Thymus (tissue), 11 donors: ENCODE data around the gene MXRA7. TPM values are rescaled to one million over a fixed set of nuclear protein-coding genes. Genes with fewer than 3 reads are reported as not detected.

Source experiments
- DNase-seq, 9 donors: peaks; one replicate each; pipeline ENCODE4 v3.0.0-alpha.2; 2013; ENCODE audit warnings: low spot score in 9 of 9, low read depth in 6 of 9, missing footprints in 1 of 9
- H3K27ac ChIP-seq, 2 donors: one replicate each; pipeline ENCODE4 v1.5.1; 2013; ENCODE audit warnings: control low read depth in 1 of 2, low read depth in 1 of 2, low read length in 1 of 2, mild to moderate bottlenecking in 1 of 2, moderate library complexity in 1 of 2
- H3K27me3 ChIP-seq, 2 donors: one replicate each; pipeline ENCODE4 v1.5.1; 2013; ENCODE audit warnings: low read length in 1 of 2; ENCODE audit not compliant: control insufficient read depth in 2 of 2, insufficient read depth in 1 of 2
- H3K36me3 ChIP-seq, 2 donors: one replicate each; pipeline ENCODE4 v1.5.1; 2013; ENCODE audit warnings: low read length in 1 of 2, mild to moderate bottlenecking in 1 of 2, moderate library complexity in 1 of 2; ENCODE audit not compliant: control insufficient read depth in 2 of 2, insufficient read depth in 2 of 2
- H3K4me1 ChIP-seq, 2 donors: one replicate each; pipeline ENCODE4 v1.5.1; 2013; ENCODE audit warnings: low read length in 2 of 2; ENCODE audit not compliant: control insufficient read depth in 2 of 2, insufficient read depth in 2 of 2
- H3K4me3 ChIP-seq, 2 donors: one replicate each; pipeline ENCODE4 v1.5.1; 2013; ENCODE audit warnings: low read length in 2 of 2, control low read depth in 1 of 2, mild to moderate bottlenecking in 1 of 2
- H3K9me3 ChIP-seq, 2 donors: one replicate each; pipeline ENCODE4 v1.5.1; 2013; ENCODE audit warnings: low read length in 1 of 2, mild to moderate bottlenecking in 1 of 2; ENCODE audit not compliant: control insufficient read depth in 2 of 2, insufficient read depth in 1 of 2
- WGBS: extraction: QIAGEN DNeasy Blood & Tissue Kit; methylation state at CpG from one replicate; pipeline ENCODE4 v1.1.7; 2013; 5-methylcytosine and 5-hydroxymethylcytosine counted together
- polyA plus RNA-seq: library from polyadenylated mRNA; stranded (reverse); fragments of 200-250 nt; gene quantifications from one replicate; pipeline ENCODE4 v1.2.3, GENCODE V29; 2013
- total RNA-seq: library from RNA; stranded (reverse); fragments of 120-200 nt; gene quantifications from one replicate; pipeline ENCODE4 v1.2.4, GENCODE V29; 2013
- donor health status: healthy.

MXRA7 gene
- total and polyA plus RNA-seq, 2 donors, result 24.6 to 47.1 TPM

DNA sequence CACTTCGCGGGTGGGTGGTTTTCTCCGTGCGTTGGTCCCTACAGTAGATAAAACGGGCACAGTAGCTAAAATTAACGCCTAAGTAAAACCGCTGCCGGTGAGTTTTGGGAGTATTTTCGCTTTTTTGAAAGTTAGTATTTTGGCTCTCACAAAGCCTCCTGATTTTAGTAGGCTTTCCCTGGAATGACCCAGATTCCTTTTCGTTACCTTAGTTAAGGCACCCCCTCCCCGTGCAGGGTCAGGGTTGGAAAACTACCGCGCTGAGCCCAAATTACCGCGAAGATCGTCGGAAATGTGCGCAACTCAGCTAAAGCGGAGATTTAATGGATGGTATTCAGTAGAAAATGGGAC, 38.9 kb downstream of the MXRA7 start:
- WGBS, result under 1% methylated on average over 19 of the region's 19 CpGs
- Histone ChIP-seq H3K27ac (peak overlapping the region; percentile 99 to 100), H3K36me3 (no peaks in the 10 kb centered on the region), H3K4me3 (peak overlapping the region; percentile 83 to 97), H3K9me3 (peaks cover 0 to 2% of the 10 kb centered on the region in 2 donors), H3K4me1 (peaks cover 33 to 53% of the 10 kb centered on the region in 2 donors), H3K27me3 (no peaks in the 10 kb centered on the region)
- DNase-seq, result no peak

DNA sequence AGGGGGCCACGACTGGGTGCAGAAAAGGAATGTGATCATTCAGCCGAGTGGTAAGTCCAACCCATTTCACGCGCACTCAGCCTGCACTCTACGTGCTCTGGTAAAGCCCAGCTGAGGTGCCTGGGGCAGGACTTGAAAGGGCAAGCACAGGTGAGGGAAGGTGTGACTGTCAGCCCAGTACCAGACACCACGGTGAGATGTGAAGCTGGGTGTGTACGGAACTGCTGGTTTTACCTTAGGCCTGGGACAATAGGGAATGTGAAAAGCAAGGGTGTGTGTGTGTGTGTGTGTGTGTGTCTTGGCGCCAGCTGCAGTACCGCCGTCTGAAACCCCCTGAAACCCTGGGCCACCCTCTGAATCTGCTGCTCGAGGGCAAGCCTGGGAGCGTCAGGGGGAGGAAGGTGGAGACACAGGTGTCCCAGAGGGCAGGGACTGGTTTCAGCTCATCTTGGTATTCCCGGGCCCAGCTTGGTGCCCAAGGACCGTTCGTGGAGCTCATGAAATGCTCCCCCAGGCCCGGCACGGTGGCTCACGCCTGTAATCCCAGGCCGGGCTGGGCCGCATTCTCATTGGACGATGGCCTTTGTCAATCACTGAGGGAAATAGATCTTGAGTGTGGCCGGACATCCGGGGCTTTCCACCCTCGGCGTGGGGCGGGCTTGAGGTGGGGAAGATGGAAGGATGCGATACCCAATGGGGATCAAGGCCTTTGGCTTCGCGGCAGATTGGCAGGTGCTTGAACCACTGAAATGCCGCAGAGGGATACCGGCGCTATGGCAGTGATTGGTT, 39.4 kb downstream of the MXRA7 start:
- peak overlapping the region; percentile 83 to 97 for H3K4me3 ChIP-seq
- 23% methylated on average over 32 of the region's 32 CpGs for WGBS
- H3K36me3 ChIP-seq, result no peaks in the 10 kb centered on the region
- H3K27me3 ChIP-seq, result no peaks in the 10 kb centered on the region
- peak overlapping the region; percentile 99 to 100 for H3K27ac ChIP-seq
- peaks cover 0 to 2% of the 10 kb centered on the region in 2 donors for H3K9me3 ChIP-seq
- peak; percentile 99 to 100 (median 100) for DNase-seq
- H3K4me1 ChIP-seq, result peaks cover 33 to 49% of the 10 kb centered on the region in 2 donors

DNA sequence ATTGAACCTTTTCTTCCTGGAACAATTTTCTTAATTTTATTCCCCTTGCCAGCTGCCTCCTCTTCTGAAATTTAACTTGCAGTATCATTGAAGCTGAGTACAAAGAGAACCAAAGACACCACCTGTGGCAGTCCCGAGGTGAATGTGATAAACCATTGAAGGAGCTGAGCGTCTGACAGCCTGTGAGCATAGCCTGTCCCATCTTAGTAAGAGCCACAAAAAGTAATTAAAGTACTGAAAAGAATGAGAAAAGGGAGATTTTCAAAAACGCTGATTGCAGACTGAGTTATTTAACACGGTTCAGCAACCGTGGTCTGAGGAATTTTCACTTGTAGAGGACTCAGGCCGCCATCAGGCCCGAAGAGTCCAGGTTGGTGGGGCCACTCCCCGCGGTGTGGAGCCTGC, 40.0 kb downstream of the MXRA7 start:
- Histone ChIP-seq H3K9me3 (peaks cover 0 to 2% of the 10 kb centered on the region in 2 donors), H3K4me3 (peak overlapping the region in 1 of 2 donors; percentile 97), H3K4me1 (peaks cover 33 to 49% of the 10 kb centered on the region in 2 donors), H3K27ac (peak overlapping the region; percentile 88 to 100), H3K36me3 (no peaks in the 10 kb centered on the region), H3K27me3 (no peaks in the 10 kb centered on the region)
- WGBS, result 72% methylated on average over 9 of the region's 9 CpGs
- peak in 5 of 9 donors; percentile 34 to 76 (median 47) for DNase-seq

DNA sequence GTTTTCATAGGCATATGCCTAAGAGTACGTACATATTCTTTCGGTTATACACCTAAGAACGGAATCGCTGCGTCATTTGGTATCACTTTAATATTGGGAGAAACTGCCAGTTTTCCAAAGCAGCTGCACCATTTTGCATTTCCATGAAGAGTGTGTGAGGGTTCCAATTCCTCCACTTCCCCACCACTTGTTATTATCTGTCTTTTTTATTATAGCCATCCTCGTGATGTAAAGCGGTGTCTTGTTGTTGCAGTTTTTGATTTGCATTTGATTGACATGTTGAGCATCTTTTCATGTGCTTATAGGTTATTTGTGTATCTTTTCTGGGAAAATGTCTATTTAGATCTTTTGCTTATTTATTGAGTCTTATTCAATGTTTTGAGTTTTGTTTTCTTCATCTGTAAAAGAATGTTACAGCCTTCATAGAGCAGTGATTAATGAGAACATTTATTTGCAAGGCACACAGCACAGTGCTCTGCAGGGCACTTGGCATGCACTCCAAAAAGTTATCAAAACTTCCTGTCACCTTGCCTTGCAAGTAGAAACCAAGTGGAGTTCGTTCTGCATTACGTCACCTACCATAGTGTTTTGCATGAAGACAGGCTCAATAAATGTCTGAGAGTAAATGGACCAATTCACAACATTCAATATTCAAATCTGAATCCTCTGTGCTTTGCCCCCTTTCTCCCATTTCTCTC, 40.6 kb downstream of the MXRA7 start:
- WGBS, result 87% methylated on average over 9 of the region's 9 CpGs
- Histone ChIP-seq H3K4me3 (no peak overlapping the region), H3K4me1 (peaks cover 33 to 49% of the 10 kb centered on the region in 2 donors), H3K27ac (peak overlapping the region; percentile 88 to 100), H3K9me3 (peaks cover 0 to 2% of the 10 kb centered on the region in 2 donors), H3K36me3 (no peaks in the 10 kb centered on the region), H3K27me3 (no peaks in the 10 kb centered on the region)
- DNase-seq, result peak in 5 of 9 donors; percentile 27 to 76 (median 46)

DNA sequence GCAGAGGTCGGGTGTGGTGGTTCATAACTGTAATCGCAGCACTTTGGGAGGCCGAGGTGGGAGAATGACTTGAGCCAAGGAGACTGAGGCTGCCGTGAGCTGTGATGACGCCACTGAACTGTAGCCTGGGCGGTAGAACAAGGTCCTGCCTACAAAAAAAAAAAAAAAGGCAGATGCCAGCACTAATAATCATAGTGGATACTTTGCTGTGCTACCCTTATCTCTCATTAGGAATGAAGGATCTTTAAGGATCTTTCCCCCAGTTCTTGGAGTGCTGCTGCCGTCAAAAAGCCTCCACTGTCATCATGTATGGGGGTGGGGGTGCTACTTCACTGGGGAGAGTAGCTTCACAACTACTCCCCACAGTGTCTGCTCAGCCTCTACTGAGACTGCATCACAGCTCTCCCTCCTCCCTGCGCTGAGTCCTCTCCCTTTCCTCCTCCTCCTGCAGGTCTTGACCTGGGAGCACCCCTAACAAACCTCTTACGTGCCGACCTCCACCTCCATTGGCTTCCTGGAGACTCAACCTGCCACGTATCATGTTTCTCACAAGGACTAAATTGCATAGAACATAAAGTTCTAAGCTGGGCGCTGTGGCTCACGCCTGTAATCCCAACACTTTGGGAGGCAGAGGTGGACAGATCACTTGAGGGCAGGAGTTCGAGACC, 42.8 kb downstream of the MXRA7 start:
- 93% methylated on average over 14 of the region's 14 CpGs for WGBS

DNA sequence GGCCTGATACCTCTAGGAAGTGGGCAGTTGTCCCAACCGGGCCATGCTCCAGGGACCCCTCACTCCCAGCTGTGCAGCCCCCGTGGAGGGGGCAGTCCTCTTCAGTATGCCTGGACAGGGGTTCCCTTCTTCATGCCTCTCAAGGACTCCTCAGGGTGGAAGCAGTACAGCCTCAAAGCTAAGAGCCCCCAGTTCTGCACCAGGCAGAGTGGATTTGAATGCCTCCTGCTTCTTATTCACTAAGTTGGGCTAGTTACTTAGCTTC, 43.3 kb downstream of the MXRA7 start:
- H3K4me1 ChIP-seq, result peaks cover 17 to 25% of the 10 kb centered on the region in 2 donors
- no peak for DNase-seq
- WGBS, result 91% methylated on average over 2 of the region's 2 CpGs
- H3K36me3 ChIP-seq, result no peaks in the 10 kb centered on the region
- H3K27me3 ChIP-seq, result no peaks in the 10 kb centered on the region
- peak overlapping the region in 1 of 2 donors; percentile 59 for H3K27ac ChIP-seq
- H3K9me3 ChIP-seq, result peaks cover 0 to 2% of the 10 kb centered on the region in 2 donors
- H3K4me3 ChIP-seq, result no peak overlapping the region

More for the DNA sequence above, 42.8 kb downstream of the MXRA7 start:
- Histone ChIP-seq H3K9me3 (peaks cover 0 to 2% of the 10 kb centered on the region in 2 donors), H3K27ac (no peak overlapping the region), H3K4me1 (peaks cover 22 to 30% of the 10 kb centered on the region in 2 donors), H3K27me3 (no peaks in the 10 kb centered on the region), H3K36me3 (no peaks in the 10 kb centered on the region), H3K4me3 (no peak overlapping the region)
- DNase-seq, result no peak

DNA sequence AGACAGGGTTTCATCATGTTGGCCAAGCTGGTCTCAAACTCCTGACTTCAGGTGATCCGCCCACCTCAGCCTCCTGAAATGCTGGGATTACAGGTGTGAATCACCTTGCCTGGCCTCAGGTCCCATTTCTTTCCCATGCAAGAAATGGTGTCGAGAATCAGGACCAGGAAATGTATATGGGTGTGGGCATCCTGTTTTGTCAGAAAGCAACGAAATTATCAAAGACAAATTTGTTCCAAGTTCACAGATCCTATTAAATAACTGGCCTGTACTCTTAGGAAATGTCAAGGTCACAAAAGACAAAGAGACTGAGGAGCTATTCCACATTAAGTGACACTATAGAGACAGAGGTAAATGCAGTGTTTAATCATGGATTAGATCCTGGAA, 50.1 kb downstream of the MXRA7 start:
- H3K9me3 ChIP-seq, result no peaks in the 10 kb centered on the region
- 70% methylated on average over 3 of the region's 3 CpGs for WGBS
- H3K27ac ChIP-seq, result no peak overlapping the region
- no peaks in the 10 kb centered on the region for H3K36me3 ChIP-seq
- H3K27me3 ChIP-seq, result no peaks in the 10 kb centered on the region
- peaks cover 9 to 16% of the 10 kb centered on the region in 2 donors for H3K4me1 ChIP-seq
- no peak for DNase-seq
- no peak overlapping the region for H3K4me3 ChIP-seq

DNA sequence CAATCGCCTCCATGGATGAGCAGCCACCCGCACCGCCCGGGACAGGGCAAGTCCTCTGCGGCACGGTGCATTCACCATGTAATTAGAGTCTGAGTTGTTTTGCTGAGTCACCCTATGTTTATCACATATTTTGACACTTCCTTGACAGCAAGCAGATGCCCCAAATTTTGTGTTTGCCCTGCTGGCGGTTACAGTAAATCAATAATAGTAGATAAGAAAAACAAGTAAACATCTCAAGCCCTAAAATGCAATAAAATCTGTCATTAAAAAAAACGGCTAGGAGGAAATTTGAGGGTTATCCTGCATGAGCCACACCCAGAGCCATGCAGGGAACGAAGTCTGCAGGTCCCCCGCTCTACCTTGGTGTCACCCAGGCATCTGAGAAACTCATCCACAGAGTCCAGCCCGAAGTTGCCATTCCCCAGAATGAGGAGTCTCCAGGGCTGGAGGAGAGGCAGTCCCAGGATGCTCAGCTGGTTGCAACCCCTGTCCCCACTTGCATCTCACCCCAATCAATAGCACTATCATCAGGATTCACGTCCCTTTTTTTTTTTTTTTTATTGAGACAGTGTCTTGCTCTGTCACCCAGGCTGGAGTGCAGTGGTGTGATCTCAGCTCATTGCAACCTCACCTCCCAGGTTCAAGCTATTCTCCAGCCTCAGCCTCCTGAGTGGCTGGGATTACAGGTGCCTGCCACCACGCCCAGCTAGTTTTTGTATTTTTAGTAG, 50.7 kb downstream of the MXRA7 start:
- no peaks in the 10 kb centered on the region for H3K27me3 ChIP-seq
- WGBS, result 39% methylated on average over 13 of the region's 13 CpGs
- H3K4me3 ChIP-seq, result no peak overlapping the region
- H3K4me1 ChIP-seq, result peaks cover 9 to 16% of the 10 kb centered on the region in 2 donors
- DNase-seq, result peak in 2 of 9 donors; percentile 33 to 51
- H3K27ac ChIP-seq, result no peak overlapping the region
- H3K36me3 ChIP-seq, result no peaks in the 10 kb centered on the region
- no peaks in the 10 kb centered on the region for H3K9me3 ChIP-seq
